Endothelial cell of umbilical vein (primary cell): ENCODE results near the gene ERCC8.

Experiments used
- CTCF ChIP-seq, 2 donors: IDR thresholded peaks; 1 replicate in 1 of 2; 2 replicates in 1 of 2; pipeline ENCODE4 v1.5.1; 2011; ENCODE audit warnings: low read length in 2 of 2, mild to moderate bottlenecking in 2 of 2, moderate library complexity in 2 of 2, control low read depth in 1 of 2, inconsistent platforms in 1 of 2, low read depth in 1 of 2; ENCODE audit not compliant: insufficient read depth in 1 of 2; ENCODE audit errors: extremely low read depth in 1 of 2
- EZH2 ChIP-seq: IDR thresholded peaks from 2 replicates; pipeline ENCODE4 v1.6.1; 2012; ENCODE audit warnings: borderline replicate concordance, low read depth, mild to moderate bottlenecking, moderate library complexity, low read length, inconsistent platforms; ENCODE audit not compliant: severe bottlenecking
- GATA2 ChIP-seq: IDR thresholded peaks from 2 replicates; pipeline ENCODE4 v1.7.0; 2011; ENCODE audit warnings: low read depth, mild to moderate bottlenecking, moderate library complexity, mixed read lengths, low read length; ENCODE audit not compliant: insufficient read length, insufficient read depth
- JUN ChIP-seq: IDR thresholded peaks from 2 replicates; pipeline ENCODE4 v1.6.1; 2011; ENCODE audit warnings: borderline replicate concordance, low read depth; ENCODE audit not compliant: insufficient read length, insufficient read depth
- MYC ChIP-seq: IDR thresholded peaks from one replicate; pipeline ENCODE4 v1.6.1; 2011; ENCODE audit warnings: mild to moderate bottlenecking, low read depth, low read length
- POLR2A ChIP-seq: IDR thresholded peaks from 2 replicates; pipeline ENCODE4 v1.6.1; 2012; ENCODE audit warnings: low read depth, mild to moderate bottlenecking, control low read depth, low read length

DNA sequence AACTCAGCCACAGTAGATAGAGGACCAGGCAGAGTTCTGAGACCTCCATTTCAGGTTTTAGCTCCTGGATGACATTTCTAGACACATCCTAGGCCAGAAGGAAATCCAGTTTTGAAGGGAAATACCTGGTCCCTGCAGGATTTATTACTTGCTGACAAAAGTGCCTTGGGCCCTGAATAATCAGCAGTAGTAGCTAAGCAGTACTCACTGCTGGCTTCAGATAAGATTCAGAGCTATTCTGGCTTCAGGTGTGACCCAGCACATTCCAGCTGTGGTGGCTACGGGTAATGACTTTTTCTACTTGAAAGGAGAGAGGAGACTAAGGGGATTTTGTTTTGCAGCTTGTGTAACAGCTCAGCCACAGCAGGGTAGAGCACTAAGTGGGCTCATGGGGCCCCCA lies 34.1 kb upstream of the ERCC8 start:
- TF ChIP-seq CTCF (IDR thresholded peaks at IDR 0.05; ENCODE audit: extremely low read depth in 1 of 2, insufficient read depth in 1 of 2, low read depth in 1 of 2, low read length in 2 of 2) (no peak), POLR2A (no peak), GATA2 (no peak), EZH2 (no peak), MYC (no peak), JUN (no peak)
